ENCODE results near the gene FUT8. TPM values are rescaled to one million over a fixed set of nuclear protein-coding genes. Genes with fewer than 3 reads are reported as not detected.

The FUT8 gene
- total RNA-seq (ENCODE audit: unreplicated experiment): 56.6 TPM
- long read RNA-seq, partial matches to known transcripts: 1 of 5 reads
- long read RNA-seq, other reads (novel, unspliced or antisense): 4 of 5 reads

DNA sequence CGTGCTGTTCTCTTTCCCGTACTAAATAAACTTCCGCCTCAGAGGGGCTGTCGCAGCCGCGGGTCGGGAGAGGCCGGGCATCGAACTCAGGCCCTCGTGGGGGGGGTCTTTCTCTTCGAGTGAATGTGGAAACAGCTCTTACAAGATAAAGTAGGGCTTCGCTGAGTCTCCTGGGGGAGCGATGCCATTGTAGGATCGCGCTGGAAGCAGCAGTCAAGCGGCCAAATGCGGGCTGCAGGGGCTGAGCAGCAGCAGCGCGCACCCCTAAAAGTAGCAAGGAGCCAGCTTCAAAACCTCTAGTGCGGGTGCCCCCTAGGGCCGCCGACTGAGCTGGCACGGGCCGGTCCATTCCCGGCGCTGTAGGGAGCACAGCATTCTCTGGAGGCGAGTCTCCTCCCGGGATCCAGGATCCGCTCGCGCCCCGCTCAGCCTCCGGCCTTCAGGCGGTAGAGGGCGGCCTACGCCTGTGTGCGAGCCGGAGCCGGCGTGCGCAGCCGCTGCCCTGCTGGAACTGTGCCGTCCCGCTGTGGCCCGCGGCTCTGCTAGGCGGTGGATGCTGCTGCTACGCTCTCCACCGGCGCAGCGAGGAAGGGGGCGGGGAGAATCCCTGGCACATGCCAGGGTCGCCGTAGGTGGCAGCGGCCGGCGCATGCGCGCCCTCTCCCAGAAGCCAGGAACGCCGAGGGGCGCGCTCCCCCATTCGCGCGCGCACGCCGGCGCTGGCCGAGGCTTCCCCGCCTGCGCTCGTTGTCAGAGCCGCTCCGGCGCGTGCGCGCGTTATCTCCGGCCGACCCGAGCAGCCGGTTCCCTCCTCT, at the start of gene FUT8:
Gene FUT8, plus strand, starts transcription at position 699 of the 815 bp plus-strand sequence. CDS start 148,834 bp downstream, outside the sequence.
- H3K36me3 Mint-ChIP-seq (ENCODE audit: unreplicated experiment): no peaks in the 10 kb centered on the region
- TF ChIP-seq, protein P1, sequence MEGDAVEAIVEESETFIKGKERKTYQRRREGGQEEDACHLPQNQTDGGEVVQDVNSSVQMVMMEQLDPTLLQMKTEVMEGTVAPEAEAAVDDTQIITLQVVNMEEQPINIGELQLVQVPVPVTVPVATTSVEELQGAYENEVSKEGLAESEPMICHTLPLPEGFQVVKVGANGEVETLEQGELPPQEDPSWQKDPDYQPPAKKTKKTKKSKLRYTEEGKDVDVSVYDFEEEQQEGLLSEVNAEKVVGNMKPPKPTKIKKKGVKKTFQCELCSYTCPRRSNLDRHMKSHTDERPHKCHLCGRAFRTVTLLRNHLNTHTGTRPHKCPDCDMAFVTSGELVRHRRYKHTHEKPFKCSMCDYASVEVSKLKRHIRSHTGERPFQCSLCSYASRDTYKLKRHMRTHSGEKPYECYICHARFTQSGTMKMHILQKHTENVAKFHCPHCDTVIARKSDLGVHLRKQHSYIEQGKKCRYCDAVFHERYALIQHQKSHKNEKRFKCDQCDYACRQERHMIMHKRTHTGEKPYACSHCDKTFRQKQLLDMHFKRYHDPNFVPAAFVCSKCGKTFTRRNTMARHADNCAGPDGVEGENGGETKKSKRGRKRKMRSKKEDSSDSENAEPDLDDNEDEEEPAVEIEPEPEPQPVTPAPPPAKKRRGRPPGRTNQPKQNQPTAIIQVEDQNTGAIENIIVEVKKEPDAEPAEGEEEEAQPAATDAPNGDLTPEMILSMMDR (IDR thresholded peaks at IDR 0.05; ENCODE audit: partially characterized antibody, unreplicated experiment): peak; percentile 46
- peak within 1 kb of the TSS; percentile 90 for H3K27ac Mint-ChIP-seq (ENCODE audit: unreplicated experiment)
- H3K4me1 Mint-ChIP-seq (ENCODE audit: low read depth, unreplicated experiment): peaks cover 14% of the 10 kb centered on the region
- DNase-seq: peak; percentile 95
- peak within 1 kb of the TSS; percentile 95 for H3K4me3 Mint-ChIP-seq (ENCODE audit: unreplicated experiment)
- H3K27me3 Mint-ChIP-seq (ENCODE audit: unreplicated experiment): peaks cover 4% of the 10 kb centered on the region
- H3K9me3 Mint-ChIP-seq (ENCODE audit: unreplicated experiment): peaks cover 10% of the 10 kb centered on the region

DNA sequence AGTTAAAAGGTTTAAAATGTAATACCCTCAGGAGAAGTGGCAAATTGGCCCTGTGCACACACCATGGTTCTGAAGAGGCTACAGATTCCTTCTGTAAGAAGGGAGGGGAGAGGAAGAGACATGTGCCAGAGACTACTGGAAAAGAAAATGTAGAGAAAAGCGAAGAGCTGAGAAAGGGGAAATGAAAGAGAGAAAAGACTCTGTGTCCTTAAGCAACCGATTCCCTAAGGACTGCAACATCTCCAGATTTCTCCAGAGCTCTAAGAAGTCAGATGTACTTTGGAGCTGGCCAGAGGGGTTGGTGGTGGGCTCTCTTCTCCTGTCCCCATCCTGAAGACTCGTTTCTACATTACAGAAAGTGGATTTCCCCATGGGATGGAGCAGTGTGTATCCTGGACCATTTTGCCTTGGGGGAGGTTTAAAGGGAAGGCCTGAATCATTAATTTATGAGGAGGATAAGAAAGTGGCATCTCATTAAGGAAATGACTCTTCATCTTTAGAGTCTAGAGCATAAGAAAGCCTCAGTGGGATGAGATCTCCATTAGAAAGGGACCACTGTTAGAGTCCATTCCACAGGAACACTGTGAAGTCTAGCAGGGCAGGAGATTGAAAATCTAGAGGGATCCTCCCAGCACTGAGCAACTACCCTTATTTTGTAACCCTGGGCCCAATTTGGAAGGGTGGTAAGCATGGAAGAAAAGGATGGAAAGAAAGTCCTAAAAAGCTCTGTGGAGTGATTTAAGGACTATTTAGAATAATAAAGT, 45.5 kb upstream of the FUT8 start:
- H3K36me3 Mint-ChIP-seq (ENCODE audit: unreplicated experiment): no peaks in the 10 kb centered on the region
- H3K27ac Mint-ChIP-seq (ENCODE audit: unreplicated experiment): no peak overlapping the region
- H3K4me1 Mint-ChIP-seq (ENCODE audit: low read depth, unreplicated experiment): peaks cover 2% of the 10 kb centered on the region
- no peak overlapping the region for H3K4me3 Mint-ChIP-seq (ENCODE audit: unreplicated experiment)
- peaks cover 2% of the 10 kb centered on the region for H3K9me3 Mint-ChIP-seq (ENCODE audit: unreplicated experiment)
- peaks cover 3% of the 10 kb centered on the region for H3K27me3 Mint-ChIP-seq (ENCODE audit: unreplicated experiment)
- DNase-seq: no peak
- TF ChIP-seq, protein P1 (IDR thresholded peaks at IDR 0.05; ENCODE audit: partially characterized antibody, unreplicated experiment): no peak

- H3K4me3 Mint-ChIP-seq (ENCODE audit: unreplicated experiment): no peak overlapping the region
- no peaks in the 10 kb centered on the region for H3K36me3 Mint-ChIP-seq (ENCODE audit: unreplicated experiment)
- no peak overlapping the region for H3K27ac Mint-ChIP-seq (ENCODE audit: unreplicated experiment)
- H3K27me3 Mint-ChIP-seq (ENCODE audit: unreplicated experiment): peaks cover 2% of the 10 kb centered on the region
- TF ChIP-seq, protein P1 (IDR thresholded peaks at IDR 0.05; ENCODE audit: partially characterized antibody, unreplicated experiment): no peak
- no peak for DNase-seq
- H3K9me3 Mint-ChIP-seq (ENCODE audit: unreplicated experiment): peaks cover 2% of the 10 kb centered on the region
- H3K4me1 Mint-ChIP-seq (ENCODE audit: low read depth, unreplicated experiment): peaks cover 2% of the 10 kb centered on the region
These were observed 43.0 kb upstream of the FUT8 start for GRCh38 chr14:65369560-65369959.

DNA sequence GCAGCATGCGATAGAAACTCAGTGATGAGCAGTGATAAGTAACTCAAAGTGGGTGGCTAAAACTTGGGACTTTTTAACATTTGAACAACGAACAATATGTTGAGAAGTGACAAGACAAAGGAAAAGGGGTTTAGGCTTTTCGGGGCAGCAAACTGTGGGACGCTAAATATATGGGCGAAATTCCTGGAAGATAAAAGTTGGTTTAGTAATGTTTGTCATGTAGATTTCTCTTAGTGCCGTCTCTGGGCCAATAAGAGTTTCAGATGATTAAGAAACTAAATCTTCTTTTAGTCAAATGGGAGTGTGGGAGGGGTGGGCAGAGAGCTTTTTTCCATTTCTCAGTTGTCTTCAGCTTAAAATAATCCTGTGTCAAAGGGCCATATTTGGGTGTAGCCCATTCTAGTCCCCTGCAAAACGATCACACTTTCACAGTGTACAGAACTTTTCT, 41.7 kb upstream of the FUT8 start:
- H3K36me3 Mint-ChIP-seq (ENCODE audit: unreplicated experiment): no peaks in the 10 kb centered on the region
- no peak overlapping the region for H3K4me3 Mint-ChIP-seq (ENCODE audit: unreplicated experiment)
- no peak for DNase-seq
- H3K4me1 Mint-ChIP-seq (ENCODE audit: low read depth, unreplicated experiment): peaks cover 2% of the 10 kb centered on the region
- H3K27me3 Mint-ChIP-seq (ENCODE audit: unreplicated experiment): no peaks in the 10 kb centered on the region
- H3K9me3 Mint-ChIP-seq (ENCODE audit: unreplicated experiment): peaks cover 2% of the 10 kb centered on the region
- H3K27ac Mint-ChIP-seq (ENCODE audit: unreplicated experiment): no peak overlapping the region
- TF ChIP-seq, protein P1 (IDR thresholded peaks at IDR 0.05; ENCODE audit: partially characterized antibody, unreplicated experiment): no peak

All from glutamatergic neuron (in vitro differentiated cells).